ENCODE measurements around the gene NRCAM. TPM values are rescaled to one million over a fixed set of nuclear protein-coding genes. Genes with fewer than 3 reads are reported as not detected.
"Not testable (repeated sequence)": the region's sequence is repeated elsewhere in the genome, so short reads cannot be mapped to it uniquely, and the experiment has no call there.

Gene NRCAM
- total RNA-seq, 2 experiments from 2014 or later = 0.60 to 1.0 TPM

GRCh38 chr7:108367314-108367713 lies 88.9 kb downstream of the NRCAM start:
- DNase-seq (no peak), ATAC-seq (no peak)
- H3K4me1 Mint-ChIP-seq = no peaks in the 10 kb centered on the region
- no peaks in the 10 kb centered on the region for H3K9me3 Mint-ChIP-seq (ENCODE audit: low read depth)
- H3K4me3 Mint-ChIP-seq = no peak overlapping the region
- H3K27me3 Mint-ChIP-seq = no peaks in the 10 kb centered on the region
- CTCF ChIA-PET = interaction anchor here (0.6 kb wide), 1 partner anchor 706 kb away, joined by 3 read pairs; no protein-coding TSS in a partner anchor
- intact Hi-C loops (cut with DNase I, micrococcal nuclease) = loop anchor here in 1 of 2 experiments (5.0 kb wide), 1 partner anchor 45 kb away; no protein-coding TSS in a partner anchor
- no peaks in the 10 kb centered on the region for H3K36me3 Mint-ChIP-seq (ENCODE audit: low read depth)
- POLR2A ChIA-PET = no interaction called here
- no peak overlapping the region for H3K27ac Mint-ChIP-seq

- H3K9me3 Mint-ChIP-seq (ENCODE audit: low read depth) = no peaks in the 10 kb centered on the region
- no peaks in the 10 kb centered on the region for H3K4me1 Mint-ChIP-seq
- H3K27me3 Mint-ChIP-seq = no peaks in the 10 kb centered on the region
- no peak overlapping the region for H3K4me3 Mint-ChIP-seq
- ATAC-seq (no peak), DNase-seq (no peak)
- no peak overlapping the region for H3K27ac Mint-ChIP-seq
- intact Hi-C loops (cut with DNase I, micrococcal nuclease) = no loop called here
- POLR2A ChIA-PET = no interaction called here
- CTCF ChIA-PET = no interaction called here
- no peaks in the 10 kb centered on the region for H3K36me3 Mint-ChIP-seq (ENCODE audit: low read depth)
Observed at GRCh38 chr7:108363659-108364058, 92.6 kb downstream of the NRCAM start.

- no peak for ATAC-seq
- intact Hi-C loops (cut with DNase I, micrococcal nuclease) = no loop called here
- POLR2A ChIA-PET = no interaction called here
Observed at GRCh38 chr7:108360058-108360800, 96.0 kb downstream of the NRCAM start.

GRCh38 chr7:108358553-108358952 lies 97.7 kb downstream of the NRCAM start:
- Mint-ChIP-seq H3K36me3 (ENCODE audit: low read depth) (no peaks in the 10 kb centered on the region), H3K9me3 (ENCODE audit: low read depth) (no peaks in the 10 kb centered on the region), H3K27ac (no peak overlapping the region), H3K4me3 (no peak overlapping the region), H3K27me3 (peaks cover 3% of the 10 kb centered on the region), H3K4me1 (no peaks in the 10 kb centered on the region)
- POLR2A ChIA-PET = no interaction called here
- intact Hi-C loops (cut with DNase I, micrococcal nuclease) = no loop called here
- DNase-seq (no peak), ATAC-seq (no peak)
- CTCF ChIA-PET = no interaction called here

More at GRCh38 chr7:108360058-108360800, 96.0 kb downstream of the NRCAM start:
- Mint-ChIP-seq H3K4me1 (no peaks in the 10 kb centered on the region), H3K27ac (no peak overlapping the region), H3K4me3 (no peak overlapping the region), H3K27me3 (peaks cover 3% of the 10 kb centered on the region), H3K9me3 (ENCODE audit: low read depth) (no peaks in the 10 kb centered on the region), H3K36me3 (ENCODE audit: low read depth) (no peaks in the 10 kb centered on the region)
- CTCF ChIA-PET = no interaction called here
- no peak for DNase-seq

- ChIA-PET CTCF (no interaction called here), POLR2A (no interaction called here)
- Mint-ChIP-seq H3K27ac (no peak overlapping the region), H3K9me3 (ENCODE audit: low read depth) (no peaks in the 10 kb centered on the region), H3K4me3 (no peak overlapping the region), H3K27me3 (peaks cover 4% of the 10 kb centered on the region), H3K36me3 (ENCODE audit: low read depth) (no peaks in the 10 kb centered on the region), H3K4me1 (no peaks in the 10 kb centered on the region)
- DNase-seq (no peak), ATAC-seq (no peak)
- intact Hi-C loops (cut with DNase I, micrococcal nuclease) = no loop called here
Observed at GRCh38 chr7:108351729-108352131, 104.5 kb downstream of the NRCAM start.

- H3K36me3 Mint-ChIP-seq (ENCODE audit: low read depth) = no peaks in the 10 kb centered on the region
- no peaks in the 10 kb centered on the region for H3K4me1 Mint-ChIP-seq
- CTCF ChIA-PET = interaction anchor here (0.6 kb wide), 1 partner anchor 65 kb away, joined by 4 read pairs; no protein-coding TSS in a partner anchor
- POLR2A ChIA-PET = no interaction called here
- peaks cover 2% of the 10 kb centered on the region for H3K27me3 Mint-ChIP-seq
- H3K4me3 Mint-ChIP-seq = no peak overlapping the region
- no peaks in the 10 kb centered on the region for H3K9me3 Mint-ChIP-seq (ENCODE audit: low read depth)
- DNase-seq = no peak
- intact Hi-C loops (cut with DNase I, micrococcal nuclease) = no loop called here
- ATAC-seq = no peak
- H3K27ac Mint-ChIP-seq = no peak overlapping the region
Observed at GRCh38 chr7:108348913-108349312, 107.3 kb downstream of the NRCAM start.

GRCh38 chr7:108347616-108348015 lies 108.6 kb downstream of the NRCAM start:
- Mint-ChIP-seq H3K9me3 (ENCODE audit: low read depth) (no peaks in the 10 kb centered on the region), H3K27ac (no peak overlapping the region), H3K27me3 (peaks cover 2% of the 10 kb centered on the region), H3K36me3 (ENCODE audit: low read depth) (no peaks in the 10 kb centered on the region), H3K4me3 (no peak overlapping the region), H3K4me1 (no peaks in the 10 kb centered on the region)
- ATAC-seq (no peak), DNase-seq (no peak)
- CTCF ChIA-PET = no interaction called here
- POLR2A ChIA-PET = no interaction called here
- intact Hi-C loops (cut with DNase I, micrococcal nuclease) = no loop called here

- POLR2A ChIA-PET = no interaction called here
- no peak for ATAC-seq
Observed at GRCh38 chr7:108345710-108346336, 110.4 kb downstream of the NRCAM start.

GRCh38 chr7:108340856-108341411 lies 115.3 kb downstream of the NRCAM start:
- ChIA-PET POLR2A (no interaction called here), CTCF (no interaction called here)
- ATAC-seq = no peak
- Mint-ChIP-seq H3K4me3 (no peak overlapping the region), H3K9me3 (ENCODE audit: low read depth) (no peaks in the 10 kb centered on the region), H3K36me3 (ENCODE audit: low read depth) (no peaks in the 10 kb centered on the region), H3K27me3 (no peaks in the 10 kb centered on the region), H3K4me1 (no peaks in the 10 kb centered on the region), H3K27ac (no peak overlapping the region)
- DNase-seq = no peak
- intact Hi-C loops (cut with DNase I, micrococcal nuclease) = no loop called here

More at GRCh38 chr7:108345710-108346336, 110.4 kb downstream of the NRCAM start:
- intact Hi-C loops (cut with DNase I, micrococcal nuclease) = no loop called here
- Mint-ChIP-seq H3K36me3 (ENCODE audit: low read depth) (no peaks in the 10 kb centered on the region), H3K9me3 (ENCODE audit: low read depth) (no peaks in the 10 kb centered on the region), H3K4me1 (no peaks in the 10 kb centered on the region), H3K4me3 (no peak overlapping the region), H3K27ac (no peak overlapping the region), H3K27me3 (peaks cover 2% of the 10 kb centered on the region)
- CTCF ChIA-PET = no interaction called here
- no peak for DNase-seq

- POLR2A ChIA-PET; intact Hi-C loops (cut with DNase I, micrococcal nuclease); H3K36me3 Mint-ChIP-seq (ENCODE audit: low read depth); CTCF ChIA-PET; ATAC-seq; H3K4me3 Mint-ChIP-seq; H3K27me3 Mint-ChIP-seq; DNase-seq; H3K4me1 Mint-ChIP-seq; H3K27ac Mint-ChIP-seq; H3K9me3 Mint-ChIP-seq (ENCODE audit: low read depth): not testable (repeated sequence)
Observed at GRCh38 chr7:108340406-108340805, 115.8 kb downstream of the NRCAM start.

- Mint-ChIP-seq H3K9me3 (ENCODE audit: low read depth) (no peaks in the 10 kb centered on the region), H3K4me3 (no peak overlapping the region), H3K27me3 (peaks cover 3% of the 10 kb centered on the region), H3K4me1 (no peaks in the 10 kb centered on the region), H3K27ac (no peak overlapping the region), H3K36me3 (ENCODE audit: low read depth) (no peaks in the 10 kb centered on the region)
- DNase-seq = peak; percentile 18
- ChIA-PET POLR2A (no interaction called here), CTCF (no interaction called here)
- intact Hi-C loops (cut with DNase I, micrococcal nuclease) = no loop called here
- ATAC-seq = no peak
Observed at GRCh38 chr7:108335269-108335918, 120.8 kb downstream of the NRCAM start.

- intact Hi-C loops (cut with DNase I, micrococcal nuclease) = no loop called here
- CTCF ChIA-PET = no interaction called here
- Mint-ChIP-seq H3K36me3 (ENCODE audit: low read depth) (no peaks in the 10 kb centered on the region), H3K27ac (no peak overlapping the region), H3K27me3 (peaks cover 3% of the 10 kb centered on the region), H3K4me3 (no peak overlapping the region), H3K4me1 (no peaks in the 10 kb centered on the region), H3K9me3 (ENCODE audit: low read depth) (no peaks in the 10 kb centered on the region)
- DNase-seq (no peak), ATAC-seq (no peak)
- POLR2A ChIA-PET = interaction anchor here (0.7 kb wide), 1 partner anchor 68 kb away, joined by 3 read pairs; no protein-coding TSS in a partner anchor
Observed at GRCh38 chr7:108332937-108333336, 123.3 kb downstream of the NRCAM start.

All from activated CD4-positive, alpha-beta T cell treated with anti-CD3 and anti-CD28 coated beads for 36 hours (primary cell).